H1 (cell line): ENCODE measurements around the gene AP1M2. TPM values are rescaled to one million over a fixed set of nuclear protein-coding genes. Genes with fewer than 3 reads are reported as not detected.

Source experiments
- BRCA1 ChIP-seq: IDR thresholded peaks from 2 replicates; pipeline ENCODE4 v1.6.1; 2012; ENCODE audit warnings: low read depth, low read length, improper control_type of control experiment
- CTBP2 ChIP-seq: IDR thresholded peaks from 2 replicates; pipeline ENCODE4 v1.7.0; 2011; ENCODE audit warnings: borderline replicate concordance, mild to moderate bottlenecking, moderate library complexity, mixed read lengths, low read length; ENCODE audit not compliant: insufficient read depth, insufficient read length
- GABPA ChIP-seq: IDR thresholded peaks from 2 replicates; pipeline ENCODE4 v1.6.1; 2011; ENCODE audit warnings: mild to moderate bottlenecking, low read length, moderate library complexity, borderline replicate concordance; ENCODE audit not compliant: insufficient read depth
- polyA plus RNA-seq, 7 experiments: library from polyadenylated mRNA; depleted of rRNA in 3 of 7; stranded (reverse) in 5 of 7; unstranded in 2 of 7; fragments of >200 nt in 5 of 7; fragments of 200-250 nt in 2 of 7; gene quantifications; 1 replicate in 5 of 7; 2 replicates in 1 of 7; 4 replicates in 1 of 7; pipeline versions ENCODE4 v1.2.1 to v1.2.3, GENCODE V29; 2011 to 2013; ENCODE audit warnings: missing spikeins in 2 of 7, mixed read lengths in 2 of 7
- total RNA-seq: library from RNA; stranded (reverse); fragmentation: NEBNext Ultra II Directional; extraction: Animal tissue kit (Norgen Biotek cat#: 25700); gene quantifications from 2 replicates; pipeline ENCODE4 v1.2.1, GENCODE V29; 2021

Gene AP1M2
- total and polyA plus RNA-seq, 2 of the 8 experiments (the other 6 are each of a cell fraction or from before 2014, with no cell fraction given) = 140 to 161 TPM

GRCh38 chr19:10535613-10536012 lies 51.5 kb downstream of the AP1M2 start (continued):
- TF ChIP-seq GABPA (no peak), CTBP2 (no peak), BRCA1 (no peak)
- TF ChIP-seq, all 59 proteins: peak for 0
